Transverse colon (tissue), 4 donors: Measurements from ENCODE around the gene DENND6B. TPM values are rescaled to one million over a fixed set of nuclear protein-coding genes. Genes with fewer than 3 reads are reported as not detected.
A peak's percentile ranks its signal among the peaks of the same experiment; 100 is the strongest.

ENCODE experiments used
- DNase-seq: peaks from one replicate; pipeline ENCODE4 v3.0.0-alpha.2; 2019
- H3K27ac ChIP-seq, 4 donors: fragments of 200-600 bp; sonication (generic); 2 replicates each; pipeline ENCODE4 v1.5.1; 2016 to 2018; ENCODE audit warnings: inconsistent platforms in 4 of 4
- H3K27me3 ChIP-seq: fragments of 200-600 bp; sonication (generic); 2 replicates; pipeline ENCODE4 v1.5.1; 2017; ENCODE audit warnings: inconsistent platforms
- H3K36me3 ChIP-seq, 4 donors: fragments of 200-600 bp; sonication (generic); 2 replicates each; pipeline ENCODE4 v1.5.1; 2017 to 2019; ENCODE audit warnings: inconsistent platforms in 4 of 4
- H3K4me1 ChIP-seq, 4 donors: fragments of 200-600 bp; sonication (generic); 2 replicates each; pipeline ENCODE4 v1.5.1; 2017 to 2020; ENCODE audit warnings: inconsistent platforms in 4 of 4
- H3K4me3 ChIP-seq, 4 donors: fragments of 200-600 bp; sonication (generic); 1 replicate in 1 of 4; 2 replicates in 3 of 4; pipeline versions ENCODE4 v1.5.1 to v1.6.1; 2017 to 2019; ENCODE audit warnings: inconsistent platforms in 4 of 4
- H3K9me3 ChIP-seq, 2 donors: fragments of 200-600 bp; sonication (generic); 2 replicates each; pipeline ENCODE4 v1.5.1; 2017 to 2019; ENCODE audit warnings: inconsistent platforms in 2 of 2
- CTCF ChIP-seq, 5 experiments: fragments of 200-600 bp in 3 of 5; fragments of 450-650 bp in 2 of 5; sonication (generic) in 3 of 5; IDR thresholded peaks; 1 replicate in 2 of 5; 2 replicates in 3 of 5; pipeline ENCODE4 v1.5.1; 2016 to 2017; ENCODE audit warnings: antibody characterized with exemption in 5 of 5, inconsistent platforms in 3 of 5, mild to moderate bottlenecking in 2 of 5, moderate library complexity in 1 of 5
- EP300 ChIP-seq: sonication (generic); formaldehyde crosslinking; IDR thresholded peaks from one replicate; pipeline ENCODE4 v1.6.1; 2017; ENCODE audit warnings: antibody characterized with exemption, low read depth
- POLR2A ChIP-seq: fragments of 450-650 bp; IDR thresholded peaks from one replicate; pipeline ENCODE4 v1.6.1; 2016; ENCODE audit warnings: antibody characterized with exemption, mild to moderate bottlenecking, moderate library complexity
- POLR2AphosphoS5 ChIP-seq, 3 donors: sonication (generic); formaldehyde crosslinking; IDR thresholded peaks; one replicate each; pipeline ENCODE4 v1.6.1; 2016; ENCODE audit warnings: antibody characterized with exemption in 3 of 3
- WGBS, 2 donors: methylation state at CpG; one replicate each; pipeline ENCODE4 v1.1.5; 2018; ENCODE audit warnings: low coverage in 1 of 2; 5-methylcytosine and 5-hydroxymethylcytosine counted together
- in situ Hi-C, 4 donors: fragments of 200-750 bp; cut with MboI; loops; one replicate each; pipeline versions ENCODE4 v1.15.0 to v1.15.1; 2017; ENCODE audit warnings: low sequenced_read_pairs in 3 of 4, low pct_ligation_motif_present in 1 of 4, low pct_unique_long_range_greater_than_20kb in 1 of 4
- intact Hi-C: fragments of 100-400 bp; cut with DNase I; formaldehyde crosslinking; loops from one replicate; pipeline ENCODE4 v1.15.1; 2023; ENCODE audit warnings: low total_unique reads
- total RNA-seq, 4 donors: library from RNA; depleted of rRNA; stranded (reverse); fragments of >200 nt; gene quantifications; one replicate each; pipeline ENCODE4 v1.1.0, GENCODE V29; 2016

Gene DENND6B
- total RNA-seq, 4 donors from 2014 or later, result 3.2 to 22.7 (median 8.3) TPM

- peaks cover 84 to 100% (median 94%) of the 10 kb centered on the region in 4 donors for H3K4me1 ChIP-seq
- no peaks in the 10 kb centered on the region for H3K9me3 ChIP-seq
- peak overlapping the region; percentile 92 to 97 (median 94) for H3K27ac ChIP-seq
- DNase-seq, result peak; percentile 45
- H3K27me3 ChIP-seq, result no peaks in the 10 kb centered on the region
- TF ChIP-seq POLR2AphosphoS5 (IDR thresholded peaks at IDR 0.05) (no peak), POLR2A (no peak), CTCF (IDR thresholded peaks at IDR 0.05) (no peak), EP300 (no peak)
- in situ Hi-C loops, result no loop called here
- H3K36me3 ChIP-seq, result no peaks in the 10 kb centered on the region
- intact Hi-C loops, result no loop called here
- no peak overlapping the region for H3K4me3 ChIP-seq
- 41% methylated on average over 17 of the region's 17 CpGs; no CpG with 5 or more reads in 1 of the 2 donors for WGBS, 2 donors
These were observed 25.2 kb downstream of the DENND6B start for GRCh38 chr22:50301581-50301991.

- 72% methylated on average over 14 of the region's 14 CpGs; no CpG with 5 or more reads in 1 of the 2 donors for WGBS, 2 donors
- no peak for TF ChIP-seq POLR2A
- Histone ChIP-seq H3K36me3 (no peaks in the 10 kb centered on the region), H3K4me1 (peaks cover 86 to 97% (median 95%) of the 10 kb centered on the region in 4 donors), H3K27ac (peak overlapping the region; percentile 92 to 97 (median 94)), H3K27me3 (no peaks in the 10 kb centered on the region), H3K4me3 (peak overlapping the region in 1 of 4 donors; percentile 23), H3K9me3 (no peaks in the 10 kb centered on the region)
- in situ Hi-C loops (no loop called here), intact Hi-C loops (no loop called here)
- DNase-seq, result no peak
These were observed 26.1 kb downstream of the DENND6B start for GRCh38 chr22:50300620-50301257.

GRCh38 chr22:50299785-50300619, 26.8 kb downstream of the DENND6B start:
- H3K36me3 ChIP-seq, result no peaks in the 10 kb centered on the region
- peaks cover 81 to 93% (median 89%) of the 10 kb centered on the region in 4 donors for H3K4me1 ChIP-seq
- no peaks in the 10 kb centered on the region for H3K9me3 ChIP-seq
- WGBS, 2 donors, result 21% methylated on average over 40 of the region's 93 CpGs; no CpG with 5 or more reads in 1 of the 2 donors
- peak overlapping the region; percentile 92 to 97 (median 94) for H3K27ac ChIP-seq
- intact Hi-C loops, result no loop called here
- H3K27me3 ChIP-seq, result no peaks in the 10 kb centered on the region
- in situ Hi-C loops, result no loop called here
- peak overlapping the region; percentile 0 to 52 (median 26) for H3K4me3 ChIP-seq
- peak; percentile 88 for DNase-seq
- TF ChIP-seq POLR2AphosphoS5 (IDR thresholded peaks at IDR 0.05) (peak in 2 of 3 donors; percentile 51 to 66), CTCF (IDR thresholded peaks at IDR 0.05) (peak in 1 of 5 experiments; percentile 20), EP300 (no peak)

GRCh38 chr22:50298937-50299784, 27.7 kb downstream of the DENND6B start:
- TF ChIP-seq POLR2A (no peak), EP300 (no peak)
- no peaks in the 10 kb centered on the region for H3K36me3 ChIP-seq
- peak overlapping the region; percentile 92 to 97 (median 94) for H3K27ac ChIP-seq
- 45% methylated on average over 23 of the region's 59 CpGs; no CpG with 5 or more reads in 1 of the 2 donors for WGBS, 2 donors
- intact Hi-C loops (no loop called here), in situ Hi-C loops (no loop called here)
- no peaks in the 10 kb centered on the region for H3K27me3 ChIP-seq
- no peaks in the 10 kb centered on the region for H3K9me3 ChIP-seq
- H3K4me1 ChIP-seq, result peaks cover 81 to 93% (median 88%) of the 10 kb centered on the region in 4 donors
- peak overlapping the region; percentile 0 to 52 (median 26) for H3K4me3 ChIP-seq
- DNase-seq, result no peak
